Measurements from ENCODE around the gene SIVA1. TPM values are rescaled to one million over a fixed set of nuclear protein-coding genes. Genes with fewer than 3 reads are reported as not detected.

Gene SIVA1
- total and polyA plus RNA-seq, 2 of the 8 experiments (the other 6 are each of a cell fraction or from before 2014, with no cell fraction given): 123 to 589 TPM

- Histone ChIP-seq H3K27me3 (replicated peaks in 1 of 4; ENCODE audit: control insufficient read depth in 3 of 4, extremely low read depth in 1 of 4, insufficient read depth in 3 of 4, low read length in 3 of 4) (no peaks in the 10 kb centered on the region), H3K4me3 (ENCODE audit: extremely low read depth in 1 of 4, insufficient read depth in 2 of 4, low read depth in 3 of 4, low read length in 4 of 4) (no peak overlapping the region), H2AK5ac (ENCODE audit: low read depth, low read length) (no peak overlapping the region), H4K8ac (ENCODE audit: extremely low read depth, insufficient read depth, low read length) (no peak overlapping the region), H3K18ac (ENCODE audit: extremely low read depth, low read length) (no peak overlapping the region), H3K36me3 (ENCODE audit: control insufficient read depth in 2 of 4, insufficient read depth in 4 of 4, low read length in 3 of 4) (peaks cover 8 to 29% (median 23%) of the 10 kb centered on the region in 4 experiments; a peak in 7 of 8 replicates), H3K4me2 (ENCODE audit: insufficient read depth in 1 of 2, low read depth in 2 of 2, low read length in 2 of 2) (no peak overlapping the region), H2BK20ac (ENCODE audit: low read length) (no peak overlapping the region), H3K27ac (ENCODE audit: low read depth, low read length) (no peak overlapping the region), H2BK5ac (ENCODE audit: low read depth, low read length) (no peak overlapping the region), H2BK12ac (ENCODE audit: low read depth, low read length) (no peak overlapping the region), H3K4me1 (replicated peaks in 1 of 4; ENCODE audit: control insufficient read depth in 3 of 4, insufficient read depth in 4 of 4, low read length in 3 of 4) (peaks cover 0 to 14% (median 5%) of the 10 kb centered on the region in 4 experiments; a peak in 6 of 7 replicates), H3K79me1 (ENCODE audit: low read depth, low read length) (peaks cover 38% of the 10 kb centered on the region), H3K4ac (replicated peaks; ENCODE audit: insufficient read length, low read depth, low read length) (no peak overlapping the region), H3K14ac (ENCODE audit: insufficient read length) (no peak overlapping the region), H4K91ac (replicated peaks; ENCODE audit: insufficient read length, low read length) (no peak overlapping the region), H2AFZ (ENCODE audit: low read length) (no peak overlapping the region), H3K23me2 (ENCODE audit: low read depth, low read length) (peaks cover 5% of the 10 kb centered on the region; the same call in 1 of the 2 replicates), H3K79me2 (ENCODE audit: control insufficient read depth in 1 of 2, insufficient read depth in 2 of 2, low read length in 2 of 2) (peaks cover 10 to 51% of the 10 kb centered on the region in 2 experiments; a peak in 3 of 4 replicates), H4K20me1 (replicated peaks in 1 of 2; ENCODE audit: control insufficient read depth in 1 of 2, insufficient read depth in 2 of 2, low read length in 2 of 2) (peaks cover 30 to 63% of the 10 kb centered on the region in 2 experiments), H3K23ac (ENCODE audit: insufficient read length) (no peak overlapping the region), H2BK15ac (ENCODE audit: low read length) (no peak overlapping the region), H3K56ac (replicated peaks; ENCODE audit: insufficient read length, low read depth, low read length) (no peak overlapping the region), H4K5ac (ENCODE audit: insufficient read length, low read depth, low read length) (no peak overlapping the region), H2BK120ac (replicated peaks; ENCODE audit: low read depth, low read length) (no peak overlapping the region), H3K9me3 (ENCODE audit: insufficient read depth in 2 of 2, low read depth in 1 of 2, low read length in 1 of 2) (no peaks in the 10 kb centered on the region; a peak in 1 of 4 replicates), H3K9ac (replicated peaks in 1 of 4; ENCODE audit: extremely low read depth in 1 of 4, low read depth in 3 of 4, low read length in 3 of 4) (no peak overlapping the region)
- FAIRE-seq (no peak), DNase-seq (ENCODE audit: low read depth in 1 of 2, low spot score in 2 of 2) (no peak)
- ChIA-PET POLR2A (ENCODE audit: partially characterized antibody) (interaction anchor here (0.5 to 2.4 kb wide), 2 partner anchors 9 to 14 kb away, joined by 3 to 11 read pairs; no protein-coding TSS in a partner anchor), CTCF (ENCODE audit: partially characterized antibody) (interaction anchor here (0.6 to 2.0 kb wide), 5 partner anchors 12 to 139 kb away, joined by 3 to 9 read pairs (median 4); no protein-coding TSS in a partner anchor)
- 93% methylated on average over 10 of the region's 10 CpGs; no CpG with 5 or more reads in 1 of the 2 experiments for WGBS, 2 experiments (ENCODE audit: extremely low coverage in 1 of 2, insufficient coverage in 1 of 2, insufficient read length in 1 of 2, insufficient replicate concordance in 2 of 2, low coverage in 1 of 2, low lambda C conversion rate in 2 of 2, missing lambda C conversion rate in 1 of 2)
- no peak for TF ChIP-seq SP1 (IDR thresholded peaks at IDR 0.05; ENCODE audit: low read depth, low read length)
- TF ChIP-seq SAP30 (IDR thresholded peaks at IDR 0.05; ENCODE audit: insufficient read depth, insufficient replicate concordance, low read length): no peak
- TF ChIP-seq SIX5 (IDR thresholded peaks at IDR 0.05; ENCODE audit: low read depth, low read length): no peak
- TF ChIP-seq HDAC6 (IDR thresholded peaks at IDR 0.05; ENCODE audit: low read depth, low read length): no peak
- TF ChIP-seq HDAC2 (IDR thresholded peaks at IDR 0.05; ENCODE audit: borderline replicate concordance in 1 of 2, low read depth in 2 of 2, low read length in 2 of 2): no peak
- TF ChIP-seq SP4 (IDR thresholded peaks at IDR 0.05; ENCODE audit: low read length): no peak
- no peak for TF ChIP-seq NRF1 (IDR thresholded peaks at IDR 0.05; ENCODE audit: low read depth, low read length)
- TF ChIP-seq JUND (IDR thresholded peaks at IDR 0.05; ENCODE audit: low read length): no peak
- TF ChIP-seq EZH2 (IDR thresholded peaks at IDR 0.05; ENCODE audit: low read depth, low read length, severe bottlenecking): no peak
- TF ChIP-seq ZNF274 (IDR thresholded peaks at IDR 0.05; ENCODE audit: borderline replicate concordance, extremely low read depth, low read length): no peak
- TF ChIP-seq SUZ12 (IDR thresholded peaks at IDR 0.05; ENCODE audit: low read length): no peak
- no peak for TF ChIP-seq RBBP5 (IDR thresholded peaks at IDR 0.05; ENCODE audit: borderline replicate concordance, low read depth, low read length)
- no peak for TF ChIP-seq YY1 (IDR thresholded peaks at IDR 0.05; ENCODE audit: low read depth, low read length)
- no peak for TF ChIP-seq POLR2A (IDR thresholded peaks at IDR 0.05; ENCODE audit: control extremely low read depth in 1 of 2, low read depth in 2 of 2, low read length in 2 of 2)
- TF ChIP-seq RFX5 (IDR thresholded peaks at IDR 0.05; ENCODE audit: borderline replicate concordance, low read depth, low read length): no peak
Observed at GRCh38 chr14:104757238-104757585, 4.3 kb downstream of the SIVA1 start.
